Measurements from ENCODE around the gene NCKAP5.

Gene NCKAP5

DNA sequence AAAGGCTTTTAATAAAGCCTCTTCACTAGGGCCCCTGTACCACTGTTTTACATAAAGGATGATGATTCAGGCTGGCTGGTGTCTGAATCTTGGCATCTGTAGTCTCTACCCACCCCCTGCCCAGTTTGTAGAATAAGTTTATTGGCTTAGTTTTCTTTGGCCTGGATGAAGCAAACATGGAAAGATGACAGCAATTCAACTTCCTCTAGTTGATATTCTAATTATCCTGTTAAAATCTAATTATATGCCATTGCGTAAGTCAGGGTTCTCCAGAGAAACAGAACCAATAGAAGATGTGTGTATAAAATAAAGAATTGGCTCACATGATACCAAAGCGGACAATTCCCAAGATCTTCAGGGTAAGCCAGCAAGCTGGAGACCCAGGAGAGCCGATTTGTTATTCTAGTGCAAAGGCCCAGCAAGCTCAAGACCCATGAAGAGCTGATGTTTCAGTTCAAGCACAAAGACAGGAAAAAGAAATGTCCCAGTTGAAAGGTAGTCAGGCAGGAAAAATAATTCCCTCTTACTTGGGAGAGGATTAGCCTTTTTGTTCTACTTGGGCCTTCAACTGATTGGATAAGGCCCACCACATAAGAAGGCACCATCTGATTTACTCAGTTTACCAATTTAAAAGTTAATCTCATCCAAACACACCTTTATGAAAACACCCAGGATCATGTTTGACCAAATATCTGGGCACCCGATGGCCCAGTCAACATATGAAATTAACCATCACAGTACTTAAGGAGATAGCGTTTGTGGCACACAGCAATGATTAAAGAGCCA lies 815.6 kb downstream of the NCKAP5 start:
- no peak overlapping the region for H3K27ac Mint-ChIP-seq

GRCh38 chr2:132751836-132752235 lies 816.4 kb downstream of the NCKAP5 start:
- Mint-ChIP-seq H3K4me3 (no peak overlapping the region), H3K9me3 (no peaks in the 10 kb centered on the region), H3K27ac (no peak overlapping the region), H3K27me3 (no peaks in the 10 kb centered on the region), H3K4me1 (ENCODE audit: low read depth) (no peaks in the 10 kb centered on the region), H3K36me3 (ENCODE audit: low read depth) (no peaks in the 10 kb centered on the region)
- intact Hi-C loops (cut with micrococcal nuclease) = no loop called here

More for the DNA sequence above, 815.6 kb downstream of the NCKAP5 start:
- H3K36me3 Mint-ChIP-seq (ENCODE audit: low read depth) = no peaks in the 10 kb centered on the region
- H3K4me3 Mint-ChIP-seq = no peak overlapping the region
- H3K9me3 Mint-ChIP-seq = no peaks in the 10 kb centered on the region
- no peaks in the 10 kb centered on the region for H3K27me3 Mint-ChIP-seq
- H3K4me1 Mint-ChIP-seq (ENCODE audit: low read depth) = no peaks in the 10 kb centered on the region
- intact Hi-C loops (cut with micrococcal nuclease) = no loop called here

DNA sequence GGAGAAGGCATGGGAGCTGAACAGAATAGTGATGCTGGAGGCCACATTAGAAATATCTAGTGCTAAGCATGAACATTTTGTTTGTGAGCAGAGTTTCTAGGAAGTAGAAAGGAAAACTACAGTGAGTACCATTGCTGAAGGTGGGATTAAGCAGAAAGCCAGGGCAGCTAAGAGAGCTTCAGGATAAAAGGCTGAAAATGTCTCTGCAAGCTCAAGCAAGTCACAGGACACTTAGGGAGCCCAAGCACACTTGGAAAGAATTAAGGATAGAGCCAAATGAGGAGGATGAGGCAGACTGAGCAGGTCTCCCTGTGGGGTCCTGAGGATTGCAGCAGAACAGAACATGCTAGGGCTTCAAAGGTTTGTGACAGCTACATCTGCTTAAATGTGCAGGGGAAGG lies 817.7 kb downstream of the NCKAP5 start:
- Mint-ChIP-seq H3K27me3 (no peaks in the 10 kb centered on the region), H3K4me1 (ENCODE audit: low read depth) (no peaks in the 10 kb centered on the region), H3K9me3 (no peaks in the 10 kb centered on the region), H3K27ac (no peak overlapping the region), H3K4me3 (no peak overlapping the region), H3K36me3 (ENCODE audit: low read depth) (no peaks in the 10 kb centered on the region)
- intact Hi-C loops (cut with micrococcal nuclease) = no loop called here

DNA sequence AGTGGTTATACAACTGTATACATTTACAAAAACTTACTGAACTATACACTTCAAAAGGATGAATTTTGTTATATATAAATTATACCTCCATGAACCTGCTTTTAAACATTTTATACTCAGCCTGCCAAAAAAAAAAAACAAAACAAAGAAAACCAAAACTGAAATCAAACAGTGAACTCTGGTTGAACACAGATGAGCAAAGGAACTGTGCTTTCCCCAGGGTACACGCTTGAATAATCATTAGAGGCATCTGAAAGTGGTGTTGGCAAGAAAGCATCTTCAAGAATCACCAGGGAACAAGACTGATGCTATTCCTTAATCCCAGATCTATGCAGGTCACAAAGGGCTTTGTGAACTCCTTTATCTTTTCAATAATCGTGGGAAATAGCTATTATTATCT lies 821.2 kb downstream of the NCKAP5 start:
- Mint-ChIP-seq H3K27me3 (no peaks in the 10 kb centered on the region), H3K9me3 (no peaks in the 10 kb centered on the region), H3K4me3 (no peak overlapping the region), H3K36me3 (ENCODE audit: low read depth) (no peaks in the 10 kb centered on the region), H3K4me1 (ENCODE audit: low read depth) (no peaks in the 10 kb centered on the region), H3K27ac (no peak overlapping the region)
- intact Hi-C loops (cut with micrococcal nuclease) = no loop called here

- no peaks in the 10 kb centered on the region for H3K9me3 Mint-ChIP-seq
- intact Hi-C loops (cut with micrococcal nuclease) = no loop called here
- H3K4me1 Mint-ChIP-seq (ENCODE audit: low read depth) = no peaks in the 10 kb centered on the region
- H3K36me3 Mint-ChIP-seq (ENCODE audit: low read depth) = no peaks in the 10 kb centered on the region
- no peak overlapping the region for H3K27ac Mint-ChIP-seq
- H3K4me3 Mint-ChIP-seq = no peak overlapping the region
- H3K27me3 Mint-ChIP-seq = no peaks in the 10 kb centered on the region
These were observed 826.5 kb downstream of the NCKAP5 start for GRCh38 chr2:132741754-132742153.

DNA sequence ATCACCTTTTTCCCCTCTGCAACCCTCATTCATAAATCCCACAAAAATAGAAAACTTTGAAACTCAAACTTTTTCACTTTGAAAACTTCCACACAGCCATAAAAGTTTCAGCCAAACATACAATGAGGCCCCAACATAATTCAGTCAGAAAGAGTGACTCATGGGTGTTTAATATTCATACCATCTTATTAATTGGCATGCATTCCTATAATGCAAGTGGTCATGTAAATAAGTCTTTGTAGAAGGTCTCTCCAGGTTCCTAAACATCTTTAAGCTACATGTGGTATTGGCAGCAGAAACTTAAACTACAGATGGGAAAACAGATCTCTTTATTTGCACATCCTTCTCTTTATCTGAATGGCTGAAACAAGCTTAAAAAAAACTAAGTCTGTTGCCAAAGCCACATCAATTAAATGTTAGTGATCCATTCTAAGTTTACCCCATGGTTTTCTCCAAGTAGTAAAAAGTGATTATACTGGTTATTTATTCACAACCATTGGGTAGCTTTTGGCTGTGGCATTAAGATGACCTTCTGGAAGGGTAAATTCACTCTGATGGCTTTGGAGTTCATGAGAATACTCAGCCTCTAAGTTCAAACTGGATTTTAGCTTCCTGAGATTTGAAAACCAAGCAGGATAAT lies 828.1 kb downstream of the NCKAP5 start:
- intact Hi-C loops (cut with micrococcal nuclease) = no loop called here
- Mint-ChIP-seq H3K4me3 (no peak overlapping the region), H3K27ac (no peak overlapping the region), H3K9me3 (no peaks in the 10 kb centered on the region), H3K36me3 (ENCODE audit: low read depth) (no peaks in the 10 kb centered on the region), H3K4me1 (ENCODE audit: low read depth) (no peaks in the 10 kb centered on the region), H3K27me3 (no peaks in the 10 kb centered on the region)

- Mint-ChIP-seq H3K4me1 (ENCODE audit: low read depth) (no peaks in the 10 kb centered on the region), H3K9me3 (no peaks in the 10 kb centered on the region), H3K27me3 (no peaks in the 10 kb centered on the region), H3K27ac (no peak overlapping the region), H3K36me3 (ENCODE audit: low read depth) (no peaks in the 10 kb centered on the region), H3K4me3 (no peak overlapping the region)
- intact Hi-C loops (cut with micrococcal nuclease) = no loop called here
These were observed 830.0 kb downstream of the NCKAP5 start for GRCh38 chr2:132738223-132738622.

DNA sequence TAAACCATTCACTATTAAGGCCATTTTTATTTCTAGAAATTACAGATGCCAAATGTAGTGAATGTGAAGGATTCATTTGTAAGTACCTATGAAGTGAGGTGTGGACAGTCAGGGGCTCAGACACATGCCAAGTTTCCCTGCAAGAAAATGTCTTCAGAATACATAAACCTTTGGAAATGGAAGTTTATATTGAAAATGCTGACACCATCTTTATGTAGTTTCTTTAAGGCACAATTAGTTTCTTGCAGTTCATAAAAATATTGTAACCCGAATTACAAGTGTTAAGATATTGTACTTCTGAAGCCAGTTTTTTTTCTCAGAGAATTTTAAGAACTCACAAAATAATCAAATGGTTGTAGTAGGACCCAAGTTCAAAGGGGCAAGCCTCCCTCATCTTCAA lies 832.2 kb downstream of the NCKAP5 start:
- Mint-ChIP-seq H3K36me3 (ENCODE audit: low read depth) (no peaks in the 10 kb centered on the region), H3K4me3 (no peak overlapping the region), H3K4me1 (ENCODE audit: low read depth) (no peaks in the 10 kb centered on the region), H3K9me3 (no peaks in the 10 kb centered on the region), H3K27ac (no peak overlapping the region), H3K27me3 (no peaks in the 10 kb centered on the region)
- intact Hi-C loops (cut with micrococcal nuclease) = no loop called here

DNA sequence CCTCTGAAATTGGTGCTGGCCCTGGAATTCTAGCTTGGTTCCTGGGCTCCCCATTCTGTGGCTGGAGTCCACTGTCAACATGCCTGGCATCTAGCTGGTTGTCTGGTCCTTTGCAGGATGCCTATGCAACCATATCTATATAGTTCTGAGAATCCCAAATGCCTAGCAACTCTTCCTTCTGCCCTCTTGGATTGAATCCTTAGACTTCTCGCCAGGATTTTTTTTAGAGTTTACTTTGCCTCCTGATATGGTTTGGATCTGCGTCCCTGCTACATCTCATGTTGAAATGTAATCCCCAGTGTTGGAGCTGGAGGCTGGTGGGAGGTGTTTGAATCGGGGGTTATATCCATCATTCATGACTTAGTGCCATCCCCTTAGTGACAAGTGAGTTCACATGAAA lies 833.3 kb downstream of the NCKAP5 start:
- intact Hi-C loops (cut with micrococcal nuclease) = no loop called here
- no peaks in the 10 kb centered on the region for H3K36me3 Mint-ChIP-seq (ENCODE audit: low read depth)
- H3K4me3 Mint-ChIP-seq = no peak overlapping the region
- H3K27me3 Mint-ChIP-seq = no peaks in the 10 kb centered on the region
- no peaks in the 10 kb centered on the region for H3K4me1 Mint-ChIP-seq (ENCODE audit: low read depth)
- no peaks in the 10 kb centered on the region for H3K9me3 Mint-ChIP-seq
- H3K27ac Mint-ChIP-seq = no peak overlapping the region

- H3K27me3 Mint-ChIP-seq = no peaks in the 10 kb centered on the region
- no peaks in the 10 kb centered on the region for H3K9me3 Mint-ChIP-seq
- intact Hi-C loops (cut with micrococcal nuclease) = no loop called here
- no peak overlapping the region for H3K4me3 Mint-ChIP-seq
- no peaks in the 10 kb centered on the region for H3K4me1 Mint-ChIP-seq (ENCODE audit: low read depth)
- H3K36me3 Mint-ChIP-seq (ENCODE audit: low read depth) = no peaks in the 10 kb centered on the region
- no peak overlapping the region for H3K27ac Mint-ChIP-seq
These were observed 835.2 kb downstream of the NCKAP5 start for GRCh38 chr2:132733094-132733493.

DNA sequence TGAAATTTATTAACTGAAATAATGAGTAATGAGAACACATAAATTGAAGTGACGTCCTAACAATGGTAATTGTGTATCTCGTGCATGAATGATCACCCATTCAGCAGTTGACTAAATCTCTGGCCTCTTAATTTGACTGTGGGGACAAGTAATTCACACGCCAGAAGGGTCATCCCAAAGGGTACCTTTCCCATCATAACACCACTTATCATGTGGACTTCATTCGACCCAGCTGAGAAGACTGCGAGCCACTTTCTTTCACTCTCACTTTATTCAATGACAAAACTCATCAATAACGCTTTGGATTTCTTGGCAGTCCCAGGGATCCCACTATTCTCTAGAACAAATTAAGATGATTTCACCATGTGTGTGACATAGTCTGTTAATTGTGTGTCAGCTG lies 835.6 kb downstream of the NCKAP5 start:
- no peak overlapping the region for H3K27ac Mint-ChIP-seq
- intact Hi-C loops (cut with micrococcal nuclease) = no loop called here
- H3K4me3 Mint-ChIP-seq = no peak overlapping the region

GRCh38 chr2:132731441-132731840 lies 836.8 kb downstream of the NCKAP5 start:
- intact Hi-C loops (cut with micrococcal nuclease) = no loop called here
- H3K9me3 Mint-ChIP-seq = no peaks in the 10 kb centered on the region
- no peak overlapping the region for H3K27ac Mint-ChIP-seq
- no peaks in the 10 kb centered on the region for H3K4me1 Mint-ChIP-seq (ENCODE audit: low read depth)
- no peaks in the 10 kb centered on the region for H3K27me3 Mint-ChIP-seq
- H3K36me3 Mint-ChIP-seq (ENCODE audit: low read depth) = no peaks in the 10 kb centered on the region
- no peak overlapping the region for H3K4me3 Mint-ChIP-seq

More for the DNA sequence above, 835.6 kb downstream of the NCKAP5 start:
- Mint-ChIP-seq H3K9me3 (no peaks in the 10 kb centered on the region), H3K4me1 (ENCODE audit: low read depth) (no peaks in the 10 kb centered on the region), H3K36me3 (ENCODE audit: low read depth) (no peaks in the 10 kb centered on the region), H3K27me3 (no peaks in the 10 kb centered on the region)

DNA sequence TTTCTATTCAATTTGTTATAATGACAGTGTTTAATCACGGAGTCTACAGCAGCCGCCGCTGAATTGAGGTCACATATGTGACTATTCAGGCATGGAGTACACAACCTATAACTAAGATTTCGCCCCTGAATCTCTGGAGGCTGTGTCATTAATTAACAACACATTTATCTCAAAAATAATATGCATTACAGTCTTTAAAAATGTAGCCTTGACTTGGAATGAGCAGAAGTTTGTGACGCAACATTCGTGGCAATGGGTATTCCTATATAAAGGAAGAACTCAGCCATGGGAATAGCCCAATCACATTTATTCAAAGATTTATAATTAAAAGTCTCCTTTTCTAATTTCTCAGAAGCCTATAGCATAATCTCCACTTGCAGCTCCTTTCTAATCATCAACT lies 837.7 kb downstream of the NCKAP5 start:
- H3K36me3 Mint-ChIP-seq (ENCODE audit: low read depth) = no peaks in the 10 kb centered on the region
- intact Hi-C loops (cut with micrococcal nuclease) = no loop called here
- no peak overlapping the region for H3K4me3 Mint-ChIP-seq
- H3K4me1 Mint-ChIP-seq (ENCODE audit: low read depth) = no peaks in the 10 kb centered on the region
- no peaks in the 10 kb centered on the region for H3K27me3 Mint-ChIP-seq
- H3K27ac Mint-ChIP-seq = no peak overlapping the region
- H3K9me3 Mint-ChIP-seq = no peaks in the 10 kb centered on the region

DNA sequence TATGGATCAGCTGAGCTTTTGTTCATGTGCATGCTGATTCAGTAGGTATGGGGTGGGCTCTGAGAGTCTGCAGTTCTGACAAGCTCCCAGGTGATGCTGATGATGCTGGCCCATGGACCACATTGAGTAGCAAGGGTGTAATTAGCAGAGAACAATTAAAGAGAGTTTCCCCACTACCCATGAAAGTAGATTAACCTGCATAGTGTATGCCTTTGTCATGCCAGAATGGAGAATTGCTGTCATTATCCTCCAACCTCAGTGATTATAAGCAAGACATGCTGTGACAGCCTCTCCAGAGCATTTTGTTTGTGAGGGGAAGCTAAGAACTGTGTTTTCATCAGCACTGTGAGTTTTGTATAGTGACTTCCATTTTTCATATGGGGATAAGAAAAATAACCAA lies 838.7 kb downstream of the NCKAP5 start:
- Mint-ChIP-seq H3K4me1 (ENCODE audit: low read depth) (no peaks in the 10 kb centered on the region), H3K27me3 (no peaks in the 10 kb centered on the region), H3K9me3 (no peaks in the 10 kb centered on the region), H3K36me3 (ENCODE audit: low read depth) (no peaks in the 10 kb centered on the region), H3K4me3 (no peak overlapping the region), H3K27ac (no peak overlapping the region)
- intact Hi-C loops (cut with micrococcal nuclease) = no loop called here

DNA sequence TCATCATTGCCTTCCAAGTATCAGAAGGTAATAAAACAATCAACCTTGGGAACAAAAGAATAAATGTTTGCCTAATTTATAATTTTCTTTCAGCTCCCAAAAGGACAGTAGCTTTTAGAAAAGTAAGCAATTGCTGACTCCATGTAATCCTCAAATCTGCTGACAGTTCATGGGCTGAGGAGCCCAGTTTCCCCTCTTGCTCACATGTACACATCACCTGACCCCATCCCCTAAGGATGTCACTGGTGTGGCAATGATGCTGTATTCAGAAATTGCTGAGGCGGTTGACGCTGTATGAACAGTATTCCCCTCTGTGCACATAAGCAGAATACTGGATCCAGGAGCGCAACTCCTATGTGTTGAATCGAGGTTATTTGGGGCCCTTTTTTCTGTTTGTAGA lies 842.1 kb downstream of the NCKAP5 start:
- no peaks in the 10 kb centered on the region for H3K36me3 Mint-ChIP-seq (ENCODE audit: low read depth)
- H3K4me3 Mint-ChIP-seq = no peak overlapping the region
- H3K4me1 Mint-ChIP-seq (ENCODE audit: low read depth) = no peaks in the 10 kb centered on the region
- H3K9me3 Mint-ChIP-seq = no peaks in the 10 kb centered on the region
- intact Hi-C loops (cut with micrococcal nuclease) = no loop called here
- no peak overlapping the region for H3K27ac Mint-ChIP-seq
- no peaks in the 10 kb centered on the region for H3K27me3 Mint-ChIP-seq

Measured in dendritic cell treated with granulocyte-macrophage colony-stimulating factor and Interleukin-4, amounts not matched to agents 40 ng/mL and 50 ng/mL, for 4 days (primary cell).